Measurements from ENCODE around the gene TMEM30B. TPM values are rescaled to one million over a fixed set of nuclear protein-coding genes. Genes with fewer than 3 reads are reported as not detected.
A peak's percentile ranks its signal among the peaks of the same experiment; 100 is the strongest.

The TMEM30B gene
- total RNA-seq, 2 experiments from 2014 or later = 1.4 to 1.6 TPM

DNA sequence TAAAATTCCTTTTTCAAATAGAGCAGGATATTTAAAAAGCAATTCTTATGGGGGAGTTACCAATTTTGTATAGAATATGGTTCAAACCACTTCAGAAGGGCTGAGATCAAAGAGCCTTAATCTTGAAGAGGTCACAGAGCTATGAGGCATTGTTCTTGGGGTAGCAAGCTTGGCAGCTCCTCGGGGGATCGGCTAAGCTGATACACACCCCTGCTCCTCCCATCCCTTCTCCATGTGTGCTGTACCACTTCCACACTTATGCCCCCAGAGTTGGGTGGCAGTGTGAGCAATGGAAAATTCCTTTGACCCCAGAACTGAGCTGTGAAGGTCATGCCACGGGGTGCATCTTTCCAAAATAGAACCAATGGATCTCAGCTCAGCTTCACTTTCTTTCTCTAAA, 15.0 kb upstream of the TMEM30B start:
- POLR2A ChIA-PET = interaction anchor here (0.6 to 0.9 kb wide), 2 partner anchors 165 to 542 kb away, joined by 3 read pairs; no protein-coding TSS in a partner anchor
- H3K4me1 Mint-ChIP-seq = peaks cover 35% of the 10 kb centered on the region
- peak overlapping the region; percentile 77 for H3K4me3 Mint-ChIP-seq
- no peaks in the 10 kb centered on the region for H3K9me3 Mint-ChIP-seq
- ATAC-seq (ENCODE audit: low read depth) = peak; percentile 31
- no peaks in the 10 kb centered on the region for H3K27me3 Mint-ChIP-seq
- peaks cover 3% of the 10 kb centered on the region for H3K36me3 Mint-ChIP-seq
- H3K27ac Mint-ChIP-seq = peak overlapping the region; percentile 50
- DNase-seq = no peak

DNA sequence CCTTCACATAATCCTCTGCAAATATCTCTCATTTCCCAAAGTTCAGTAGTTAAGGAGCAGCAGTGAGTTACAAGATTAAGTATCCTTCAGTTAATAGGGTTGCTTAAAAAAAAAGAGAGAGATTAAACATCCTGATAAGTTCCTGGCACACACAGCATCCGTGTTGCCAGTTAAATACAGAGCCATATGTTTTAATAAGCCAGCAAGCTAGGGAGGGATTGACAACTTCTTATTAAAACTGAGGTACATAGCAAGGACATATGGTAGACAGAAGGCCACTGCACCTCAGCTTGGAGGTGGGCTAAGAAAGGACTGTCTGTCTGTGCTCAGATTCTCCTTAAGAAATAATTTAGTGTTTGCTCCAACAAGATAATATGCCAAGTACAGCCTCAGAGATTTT, 9.6 kb upstream of the TMEM30B start:
- POLR2A ChIA-PET = interaction anchor here (0.7 to 0.8 kb wide), 2 partner anchors 19 to 481 kb away, joined by 3 to 7 read pairs; no protein-coding TSS in a partner anchor
- H3K4me3 Mint-ChIP-seq = no peak overlapping the region
- ATAC-seq (ENCODE audit: low read depth) = no peak
- no peak for DNase-seq
- H3K27ac Mint-ChIP-seq = no peak overlapping the region
- H3K36me3 Mint-ChIP-seq = no peaks in the 10 kb centered on the region
- H3K9me3 Mint-ChIP-seq = no peaks in the 10 kb centered on the region
- peaks cover 17% of the 10 kb centered on the region for H3K4me1 Mint-ChIP-seq
- peaks cover 2% of the 10 kb centered on the region for H3K27me3 Mint-ChIP-seq

DNA sequence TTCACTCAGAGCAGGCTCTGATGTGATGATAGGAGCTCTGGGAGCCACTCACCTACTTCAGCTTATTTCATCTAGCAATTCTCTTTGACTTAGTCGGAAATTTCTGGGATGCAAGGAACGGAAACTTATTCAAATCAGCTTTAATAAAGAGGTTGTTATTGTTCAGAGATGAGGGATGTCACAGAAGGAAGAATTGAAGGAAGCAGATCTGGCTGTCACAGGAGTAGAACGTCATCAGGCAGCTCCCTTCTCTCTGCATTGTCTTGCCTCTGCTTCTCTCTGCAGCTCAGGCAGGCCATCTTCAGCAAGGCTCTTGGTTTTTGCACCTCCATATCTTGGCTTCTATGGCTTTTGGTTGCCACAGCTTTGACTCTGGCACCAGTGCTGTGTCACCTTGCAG, 7.6 kb upstream of the TMEM30B start:
- no peak overlapping the region for H3K27ac Mint-ChIP-seq
- DNase-seq = no peak

DNA sequence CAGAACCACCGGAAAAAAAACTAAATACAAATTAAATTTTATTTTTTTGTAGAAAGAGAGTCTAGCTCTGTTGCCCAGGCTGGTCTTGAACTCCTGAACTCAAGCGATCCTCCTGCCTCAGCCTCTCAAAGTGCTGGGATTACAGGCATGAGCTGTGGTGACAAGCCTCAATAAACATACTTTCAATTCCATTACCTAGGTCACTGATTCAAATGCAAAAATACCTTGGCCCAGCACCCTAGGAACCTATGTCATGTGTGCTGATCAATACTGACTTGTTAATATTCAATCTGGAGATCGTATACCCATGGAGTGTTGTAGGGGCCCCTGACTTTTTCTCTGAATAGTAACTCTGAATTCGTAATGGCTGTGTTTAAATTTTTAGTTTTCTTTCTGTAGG, 7.1 kb upstream of the TMEM30B start:
- H3K27me3 Mint-ChIP-seq = peaks cover 3% of the 10 kb centered on the region
- DNase-seq = no peak
- no peak overlapping the region for H3K4me3 Mint-ChIP-seq
- H3K9me3 Mint-ChIP-seq = no peaks in the 10 kb centered on the region
- peaks cover 29% of the 10 kb centered on the region for H3K4me1 Mint-ChIP-seq
- POLR2A ChIA-PET = interaction anchor here (0.5 kb wide), 1 partner anchor 41 kb away, joined by 6 read pairs; no protein-coding TSS in a partner anchor
- no peak for ATAC-seq (ENCODE audit: low read depth)
- H3K36me3 Mint-ChIP-seq = no peaks in the 10 kb centered on the region
- no peak overlapping the region for H3K27ac Mint-ChIP-seq

More for the DNA sequence above, 7.6 kb upstream of the TMEM30B start:
- H3K4me3 Mint-ChIP-seq = no peak overlapping the region
- peaks cover 28% of the 10 kb centered on the region for H3K4me1 Mint-ChIP-seq
- H3K27me3 Mint-ChIP-seq = peaks cover 2% of the 10 kb centered on the region
- H3K9me3 Mint-ChIP-seq = no peaks in the 10 kb centered on the region
- ATAC-seq (ENCODE audit: low read depth) = no peak
- H3K36me3 Mint-ChIP-seq = no peaks in the 10 kb centered on the region
- POLR2A ChIA-PET = interaction anchor here (0.5 kb wide), 1 partner anchor 40 kb away, joined by 6 read pairs; no protein-coding TSS in a partner anchor

DNA sequence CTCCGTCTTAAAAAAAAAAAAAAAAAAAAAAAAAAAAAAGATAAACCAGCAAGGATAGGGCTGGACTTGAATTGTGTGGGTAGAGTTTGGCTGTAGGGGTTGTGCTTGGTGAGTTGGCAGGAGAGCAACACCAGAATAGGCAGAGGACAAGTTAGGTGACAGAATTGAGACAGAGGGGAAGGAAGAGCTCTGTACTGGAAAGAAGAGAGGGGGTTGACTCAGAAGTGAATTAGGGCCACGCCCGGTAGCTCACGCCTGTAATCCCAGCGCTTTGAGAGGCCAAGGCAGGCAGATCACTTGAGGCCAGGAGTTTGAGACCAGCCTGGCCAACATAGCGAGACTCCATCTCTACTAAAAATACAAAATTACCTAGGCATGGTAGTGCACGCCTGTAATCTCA, 6.1 kb upstream of the TMEM30B start:
- Mint-ChIP-seq H3K36me3 (no peaks in the 10 kb centered on the region), H3K4me3 (no peak overlapping the region), H3K27ac (no peak overlapping the region), H3K27me3 (peaks cover 5% of the 10 kb centered on the region), H3K9me3 (no peaks in the 10 kb centered on the region), H3K4me1 (peaks cover 32% of the 10 kb centered on the region)
- no peak for DNase-seq
- ATAC-seq (ENCODE audit: low read depth) = no peak
- POLR2A ChIA-PET = interaction anchor here (0.6 to 0.7 kb wide), 3 partner anchors 10 to 66 kb away, joined by 4 to 8 read pairs (median 4); no protein-coding TSS in a partner anchor

DNA sequence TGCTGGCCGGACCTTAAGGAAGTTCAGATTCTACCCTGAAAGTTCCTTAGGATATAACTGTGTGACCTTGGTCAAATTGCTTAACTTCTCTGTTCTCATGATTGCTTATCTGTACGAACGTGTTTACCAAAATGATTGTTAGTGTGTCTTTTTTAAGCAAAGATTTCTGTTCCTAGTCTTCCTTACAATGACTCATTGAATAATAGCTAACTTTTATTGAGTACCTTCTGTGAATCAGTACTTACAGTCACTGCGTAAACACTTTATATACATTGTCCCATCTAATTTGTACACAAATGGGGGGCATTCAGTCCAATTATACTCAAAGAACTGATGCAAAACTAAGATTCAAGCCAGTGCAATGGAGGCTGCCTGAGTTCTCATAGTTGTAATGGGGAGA, 4.2 kb upstream of the TMEM30B start:
- Mint-ChIP-seq H3K36me3 (no peaks in the 10 kb centered on the region), H3K4me1 (peaks cover 34% of the 10 kb centered on the region), H3K27ac (no peak overlapping the region), H3K27me3 (peaks cover 12% of the 10 kb centered on the region), H3K9me3 (no peaks in the 10 kb centered on the region), H3K4me3 (no peak overlapping the region)
- DNase-seq = no peak
- POLR2A ChIA-PET = no interaction called here
- ATAC-seq (ENCODE audit: low read depth) = no peak

DNA sequence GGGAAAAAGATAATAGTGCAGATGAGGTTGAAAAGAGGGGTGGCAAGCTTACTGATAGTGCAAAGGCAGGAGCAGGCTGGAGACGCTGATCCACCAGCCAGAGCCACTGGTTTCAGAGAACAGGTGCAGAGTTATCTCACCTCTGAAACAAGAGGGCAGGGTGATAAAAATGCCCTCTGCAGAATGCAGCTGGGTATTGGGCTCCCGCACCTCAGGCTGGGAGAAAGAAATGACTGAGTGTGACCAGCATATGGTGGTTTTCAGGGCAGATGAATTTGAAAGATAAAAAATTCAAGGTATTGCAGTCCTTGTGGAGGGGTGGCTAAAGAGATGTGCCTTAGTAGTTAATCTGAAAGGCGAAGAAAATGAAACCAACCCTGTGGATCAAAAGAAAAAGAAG, 2.9 kb upstream of the TMEM30B start:
- Mint-ChIP-seq H3K4me1 (peaks cover 37% of the 10 kb centered on the region), H3K4me3 (peak overlapping the region; percentile 39), H3K9me3 (no peaks in the 10 kb centered on the region), H3K27ac (no peak overlapping the region), H3K27me3 (peaks cover 22% of the 10 kb centered on the region), H3K36me3 (no peaks in the 10 kb centered on the region)
- no peak for ATAC-seq (ENCODE audit: low read depth)
- POLR2A ChIA-PET = no interaction called here
- no peak for DNase-seq

DNA sequence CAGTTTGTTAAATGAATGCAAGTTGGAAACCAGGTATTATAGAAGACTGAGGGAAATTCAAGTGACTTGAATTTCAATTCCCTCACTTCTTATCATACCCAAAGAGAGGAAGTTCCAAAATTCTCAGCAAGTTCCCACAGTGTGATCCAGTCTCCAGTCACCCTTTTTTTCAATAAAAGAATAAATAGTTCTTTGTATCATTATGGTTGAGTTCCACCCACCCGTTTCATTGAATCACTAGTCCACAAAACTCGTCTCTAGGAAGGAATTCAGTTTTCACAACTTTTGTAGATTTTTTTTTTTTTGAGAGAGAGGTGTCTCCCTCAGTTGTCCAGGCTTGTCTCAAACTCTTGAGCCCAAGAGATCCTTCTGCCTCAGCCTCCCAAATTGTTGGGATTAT, 1.6 kb upstream of the TMEM30B start:
- Mint-ChIP-seq H3K27me3 (peaks cover 26% of the 10 kb centered on the region), H3K9me3 (no peaks in the 10 kb centered on the region), H3K36me3 (no peaks in the 10 kb centered on the region), H3K4me3 (no peak overlapping the region), H3K4me1 (peaks cover 35% of the 10 kb centered on the region), H3K27ac (no peak overlapping the region)
- ATAC-seq (ENCODE audit: low read depth) = no peak
- POLR2A ChIA-PET = interaction anchor here (1.2 to 1.7 kb wide), 2 partner anchors 40 to 274 kb away, joined by 6 read pairs; no protein-coding TSS in a partner anchor
- DNase-seq = no peak

DNA sequence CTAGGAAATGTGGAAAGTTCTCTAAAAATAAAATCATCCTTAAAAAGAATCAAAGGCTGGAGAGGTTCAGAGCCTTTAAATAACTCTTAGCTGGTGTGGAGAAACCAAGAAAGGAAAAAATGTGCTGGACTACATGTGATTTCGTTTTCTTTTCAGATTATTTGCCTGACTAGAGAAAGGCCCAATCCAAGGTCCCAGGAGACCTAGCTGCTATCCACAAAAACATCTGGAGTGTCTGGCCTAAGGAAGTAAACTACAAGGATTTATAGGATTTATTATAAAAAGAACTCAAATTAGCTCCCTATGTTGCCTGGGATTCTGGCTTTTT, 774 bp upstream of the TMEM30B start:
- peak overlapping the region; percentile 71 for H3K27ac Mint-ChIP-seq
- POLR2A ChIA-PET = interaction anchor here (0.6 to 1.7 kb wide), 5 partner anchors 41 to 1191 kb away, joined by 3 to 6 read pairs (median 3); no protein-coding TSS in a partner anchor
- H3K4me3 Mint-ChIP-seq = no peak overlapping the region

DNA sequence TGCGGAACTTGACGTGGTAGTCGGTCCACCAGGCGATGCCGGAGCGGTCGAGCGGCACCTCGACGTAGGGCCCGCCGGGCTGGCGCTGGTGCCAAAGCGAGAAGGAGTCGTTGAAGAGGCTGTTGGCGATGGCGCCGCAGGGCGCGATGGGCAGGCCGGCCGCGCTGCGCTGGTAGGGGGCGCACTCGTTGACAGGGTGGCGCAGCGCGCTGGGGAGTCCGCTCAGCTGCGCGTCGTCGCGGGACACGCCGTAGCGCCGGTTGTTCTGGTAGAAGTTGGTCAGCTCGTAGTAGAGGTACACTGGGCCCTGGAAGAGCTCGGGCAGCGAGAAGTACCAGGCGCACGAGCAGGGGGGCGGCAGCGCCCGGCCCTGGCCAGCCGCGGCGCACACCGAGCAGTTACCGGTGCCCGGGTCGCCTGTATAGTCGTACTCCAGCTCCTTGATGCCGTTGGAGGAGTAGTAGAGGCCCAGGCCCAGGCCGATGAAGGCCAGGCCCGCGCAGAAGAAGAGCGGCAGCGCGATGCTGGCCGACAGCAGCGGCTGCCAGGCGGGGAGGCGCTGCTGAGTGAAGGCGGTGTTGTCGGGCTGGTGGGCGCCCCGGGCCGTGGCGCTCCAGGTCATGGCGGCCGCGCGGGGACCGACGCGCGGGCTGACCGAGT, 482 bp downstream of the TMEM30B start:
- peak overlapping the region; percentile 87 for H3K4me3 Mint-ChIP-seq

More for the DNA sequence above, 774 bp upstream of the TMEM30B start:
- no peak for DNase-seq
- no peaks in the 10 kb centered on the region for H3K36me3 Mint-ChIP-seq
- no peaks in the 10 kb centered on the region for H3K9me3 Mint-ChIP-seq
- no peak for ATAC-seq (ENCODE audit: low read depth)
- H3K4me1 Mint-ChIP-seq = peaks cover 31% of the 10 kb centered on the region
- peaks cover 25% of the 10 kb centered on the region for H3K27me3 Mint-ChIP-seq

DNA sequence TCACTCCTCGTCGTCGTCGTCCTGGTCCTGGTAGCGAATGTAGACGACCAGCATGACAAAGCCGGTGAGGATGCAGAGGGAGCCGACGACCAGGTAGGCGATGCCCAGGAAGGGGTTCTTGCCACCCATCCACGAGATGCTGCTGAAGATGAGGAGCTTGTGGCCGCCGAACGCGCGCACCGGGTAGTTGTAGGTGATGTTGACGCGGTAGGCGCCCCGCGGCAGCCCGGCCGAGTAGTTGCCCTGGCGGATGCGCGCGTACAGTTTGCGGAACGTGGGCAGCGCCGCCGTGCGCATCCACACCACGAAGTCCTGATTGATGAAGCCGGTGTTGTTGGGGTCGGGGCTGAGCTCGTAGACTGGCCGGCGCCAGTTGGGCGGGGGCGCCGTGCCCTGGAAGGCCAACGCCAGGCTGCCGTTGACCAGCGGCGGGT, 1.0 kb downstream of the TMEM30B start:
- H3K36me3 Mint-ChIP-seq = no peaks in the 10 kb centered on the region
- no peak for DNase-seq
- H3K27me3 Mint-ChIP-seq = peaks cover 31% of the 10 kb centered on the region
- H3K9me3 Mint-ChIP-seq = no peaks in the 10 kb centered on the region
- peak; percentile 28 for ATAC-seq (ENCODE audit: low read depth)
- peak overlapping the region; percentile 80 for H3K27ac Mint-ChIP-seq
- POLR2A ChIA-PET = interaction anchor here (0.7 to 0.8 kb wide), 2 partner anchors 13 to 197 kb away, joined by 3 read pairs; no protein-coding TSS in a partner anchor
- H3K4me1 Mint-ChIP-seq = peaks cover 21% of the 10 kb centered on the region
- H3K4me3 Mint-ChIP-seq = peak overlapping the region; percentile 87

More for the DNA sequence above, 482 bp downstream of the TMEM30B start:
- ATAC-seq (ENCODE audit: low read depth) (peak; percentile 87), DNase-seq (peak; percentile 85)
- no peaks in the 10 kb centered on the region for H3K9me3 Mint-ChIP-seq
- H3K36me3 Mint-ChIP-seq = no peaks in the 10 kb centered on the region
- POLR2A ChIA-PET = interaction anchor here (0.6 to 0.7 kb wide), 2 partner anchors 12 to 500 kb away, joined by 3 read pairs; no protein-coding TSS in a partner anchor
- peak overlapping the region; percentile 80 for H3K27ac Mint-ChIP-seq
- peaks cover 27% of the 10 kb centered on the region for H3K27me3 Mint-ChIP-seq
- H3K4me1 Mint-ChIP-seq = peaks cover 26% of the 10 kb centered on the region

DNA sequence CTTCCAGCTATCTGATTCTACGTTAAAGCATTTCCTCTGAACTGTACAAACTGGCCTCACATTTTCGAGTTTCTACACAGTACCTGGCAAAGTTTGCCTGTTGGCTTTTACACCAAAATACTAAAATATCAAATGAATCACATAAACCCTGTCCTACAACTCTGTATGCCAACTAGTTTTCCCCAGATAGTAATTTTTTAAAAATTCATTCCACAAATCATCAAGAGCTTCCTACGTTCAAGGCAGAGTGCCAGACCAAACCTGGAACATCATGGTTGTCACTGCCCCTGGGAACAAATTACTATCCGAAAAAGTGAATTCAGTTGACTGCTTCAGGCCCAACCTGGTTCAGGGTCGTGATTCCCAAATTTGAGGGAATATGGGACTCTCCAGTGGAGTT, 2.1 kb downstream of the TMEM30B start:
- Mint-ChIP-seq H3K27ac (no peak overlapping the region), H3K4me1 (peaks cover 16% of the 10 kb centered on the region), H3K9me3 (no peaks in the 10 kb centered on the region), H3K27me3 (peaks cover 37% of the 10 kb centered on the region), H3K36me3 (no peaks in the 10 kb centered on the region), H3K4me3 (no peak overlapping the region)
- ATAC-seq (ENCODE audit: low read depth) (no peak), DNase-seq (no peak)
- POLR2A ChIA-PET = no interaction called here

DNA sequence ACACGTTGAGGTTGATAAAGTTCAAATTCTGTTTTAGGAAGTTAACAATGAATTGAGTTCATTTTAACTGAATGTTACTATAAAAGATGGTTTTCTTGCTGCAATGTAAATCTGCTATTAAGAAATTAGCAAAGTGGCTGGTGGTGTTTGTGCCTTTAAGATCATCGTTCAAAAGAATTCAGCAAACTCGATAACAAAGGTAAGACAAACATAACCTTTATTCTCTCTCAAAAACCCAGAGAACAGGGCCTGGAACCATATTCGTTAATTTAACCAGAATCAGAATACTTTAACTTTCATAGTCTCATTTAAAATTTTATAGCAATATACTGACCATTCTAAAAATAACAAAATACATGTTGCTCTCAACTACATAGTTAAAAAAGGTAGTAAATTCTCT, 3.4 kb downstream of the TMEM30B start:
- no peak overlapping the region for H3K4me3 Mint-ChIP-seq
- peaks cover 8% of the 10 kb centered on the region for H3K4me1 Mint-ChIP-seq
- POLR2A ChIA-PET = no interaction called here
- no peak for DNase-seq
- no peak overlapping the region for H3K27ac Mint-ChIP-seq
- no peaks in the 10 kb centered on the region for H3K36me3 Mint-ChIP-seq
- no peak for ATAC-seq (ENCODE audit: low read depth)
- H3K9me3 Mint-ChIP-seq = no peaks in the 10 kb centered on the region
- peaks cover 40% of the 10 kb centered on the region for H3K27me3 Mint-ChIP-seq

DNA sequence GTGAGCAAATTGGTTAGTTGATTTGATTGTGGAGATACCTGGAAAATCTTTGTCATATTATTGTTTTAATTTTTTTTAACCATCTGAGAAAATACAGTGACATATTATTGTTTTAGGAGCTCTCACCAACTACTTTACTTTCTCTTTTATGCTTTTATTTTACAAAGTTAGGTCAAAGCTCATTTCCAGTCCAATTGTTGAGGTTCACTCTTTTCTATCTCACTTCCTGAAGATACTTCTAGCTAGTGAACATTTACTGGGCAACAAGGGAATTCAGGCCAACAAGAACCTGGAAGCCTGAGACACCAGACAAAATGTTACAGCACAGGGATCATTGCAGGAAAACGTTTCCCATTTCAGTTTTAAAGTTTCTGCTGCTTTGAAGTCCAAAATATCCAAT, 3.9 kb downstream of the TMEM30B start:
- ATAC-seq (ENCODE audit: low read depth) = no peak
- Mint-ChIP-seq H3K27ac (no peak overlapping the region), H3K4me3 (no peak overlapping the region), H3K9me3 (no peaks in the 10 kb centered on the region), H3K36me3 (no peaks in the 10 kb centered on the region), H3K4me1 (peaks cover 8% of the 10 kb centered on the region), H3K27me3 (peaks cover 44% of the 10 kb centered on the region)
- POLR2A ChIA-PET = no interaction called here
- no peak for DNase-seq
